ENCODE measurements around the gene FOXN3. TPM values are rescaled to one million over a fixed set of nuclear protein-coding genes. Genes with fewer than 3 reads are reported as not detected.

Gene FOXN3
- total and polyA plus RNA-seq, 2 donors (not counting 3 experiments of a cell fraction or from before 2014, with no cell fraction given): 16.9 to 41.8 TPM

- DNase-seq (ENCODE audit: low read depth, low spot score) (no peak), FAIRE-seq (no peak)
- ChIA-PET CTCF (no interaction called here), POLR2A (no interaction called here)
- Histone ChIP-seq H4K20me1 (replicated peaks; ENCODE audit: control insufficient read depth, extremely low read depth, insufficient read depth, low read length) (no peaks in the 10 kb centered on the region), H3K4me2 (ENCODE audit: insufficient read depth, low read length) (no peak overlapping the region), H3K27me3 (ENCODE audit: control insufficient read depth in 2 of 2, insufficient read depth in 2 of 2, low read length in 2 of 2) (no peaks in the 10 kb centered on the region), H3K9me1 (replicated peaks; ENCODE audit: control insufficient read depth, extremely low read depth, insufficient read depth, low read length) (no peaks in the 10 kb centered on the region), H3K9ac (replicated peaks; ENCODE audit: extremely low read depth, insufficient read depth, low read length) (no peak overlapping the region), H3K4me1 (ENCODE audit: control insufficient read depth, extremely low read depth, insufficient read depth, low read length) (peaks cover 4% of the 10 kb centered on the region), H2AFZ (ENCODE audit: low read depth, low read length) (no peak overlapping the region), H3K9me3 (replicated peaks; ENCODE audit: control insufficient read depth, insufficient read depth, low read length) (no peaks in the 10 kb centered on the region), H3K27ac (ENCODE audit: insufficient read depth, low read depth, low read length) (no peak overlapping the region), H3K79me2 (ENCODE audit: control insufficient read depth, insufficient read depth, low read length) (no peaks in the 10 kb centered on the region), H3K36me3 (ENCODE audit: control insufficient read depth in 2 of 2, extremely low read depth in 1 of 2, insufficient read depth in 2 of 2, low read length in 2 of 2) (peaks cover 0 to 3% of the 10 kb centered on the region in 2 experiments), H3K4me3 (replicated peaks in 1 of 3; ENCODE audit: insufficient read depth in 1 of 3, low read depth in 1 of 3, low read length in 3 of 3) (no peak overlapping the region)
- TF ChIP-seq GATA2 (IDR thresholded peaks at IDR 0.05; ENCODE audit: insufficient read depth, insufficient read length, low read depth, low read length) (no peak), JUN (IDR thresholded peaks at IDR 0.05; ENCODE audit: borderline replicate concordance, insufficient read depth, insufficient read length, low read depth) (no peak), POLR2AphosphoS5 (IDR thresholded peaks at IDR 0.05; ENCODE audit: insufficient read depth, low read depth, low read length) (no peak), EZH2 (IDR thresholded peaks at IDR 0.05; ENCODE audit: borderline replicate concordance, low read depth, low read length, severe bottlenecking) (no peak), MYC (IDR thresholded peaks at IDR 0.05; ENCODE audit: low read depth, low read length) (no peak), POLR2A (IDR thresholded peaks at IDR 0.05; ENCODE audit: low read depth, low read length) (no peak), FOS (IDR thresholded peaks at IDR 0.05; ENCODE audit: borderline replicate concordance, insufficient read depth, low read length) (no peak)
- TF ChIP-seq, protein P1, sequence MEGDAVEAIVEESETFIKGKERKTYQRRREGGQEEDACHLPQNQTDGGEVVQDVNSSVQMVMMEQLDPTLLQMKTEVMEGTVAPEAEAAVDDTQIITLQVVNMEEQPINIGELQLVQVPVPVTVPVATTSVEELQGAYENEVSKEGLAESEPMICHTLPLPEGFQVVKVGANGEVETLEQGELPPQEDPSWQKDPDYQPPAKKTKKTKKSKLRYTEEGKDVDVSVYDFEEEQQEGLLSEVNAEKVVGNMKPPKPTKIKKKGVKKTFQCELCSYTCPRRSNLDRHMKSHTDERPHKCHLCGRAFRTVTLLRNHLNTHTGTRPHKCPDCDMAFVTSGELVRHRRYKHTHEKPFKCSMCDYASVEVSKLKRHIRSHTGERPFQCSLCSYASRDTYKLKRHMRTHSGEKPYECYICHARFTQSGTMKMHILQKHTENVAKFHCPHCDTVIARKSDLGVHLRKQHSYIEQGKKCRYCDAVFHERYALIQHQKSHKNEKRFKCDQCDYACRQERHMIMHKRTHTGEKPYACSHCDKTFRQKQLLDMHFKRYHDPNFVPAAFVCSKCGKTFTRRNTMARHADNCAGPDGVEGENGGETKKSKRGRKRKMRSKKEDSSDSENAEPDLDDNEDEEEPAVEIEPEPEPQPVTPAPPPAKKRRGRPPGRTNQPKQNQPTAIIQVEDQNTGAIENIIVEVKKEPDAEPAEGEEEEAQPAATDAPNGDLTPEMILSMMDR (IDR thresholded peaks at IDR 0.05; ENCODE audit: extremely low read depth in 1 of 2, insufficient read depth in 1 of 2, low read depth in 1 of 2, low read length in 2 of 2): no peak
- dilution Hi-C loops (cut with MboI; ENCODE audit: extremely low pct_ligation_motif_present, low sequenced_read_pairs): no loop called here
- intact Hi-C loops (cut with micrococcal nuclease): no loop called here
- no TSS peak for BruUV-seq (replicated peaks)
Observed at GRCh38 chr14:89290813-89291212, 126.2 kb downstream of the FOXN3 start.
